Activated B cell treated with CpG ODN at 0.5 μM for 24 hours (primary cell): Measurements from ENCODE around the gene SLC25A19. TPM values are rescaled to one million over a fixed set of nuclear protein-coding genes. Genes with fewer than 3 reads are reported as not detected.

Source experiments
- ATAC-seq: fragments of 200-7000 bp; cut with Tn5 transposase; one replicate; pipeline ENCODE4 v1.10.0; 2021; ENCODE audit warnings: low read depth, mild to moderate bottlenecking, moderate library complexity
- CTCF ChIA-PET: fragments of 350-600 bp; sonication (Branson Sonifier 250); formaldehyde crosslinking; loops from one replicate; lab custom pipeline; 2021; ENCODE audit warnings: antibody characterized with exemption; lab: Charles Lee
- POLR2A ChIA-PET: fragments of 350-600 bp; sonication (Branson Sonifier 250); formaldehyde crosslinking; loops from one replicate; lab custom pipeline; 2021; ENCODE audit warnings: antibody characterized with exemption; lab: Charles Lee
- DNase-seq: peaks from one replicate; pipeline ENCODE4 v3.0.0; 2022
- H3K27ac Mint-ChIP-seq: one replicate; pipeline ENCODE4 v1.8.0; 2020; ENCODE audit warnings: mixed read lengths
- H3K27me3 Mint-ChIP-seq: one replicate; pipeline ENCODE4 v1.8.0; 2021; ENCODE audit warnings: mixed read lengths
- H3K36me3 Mint-ChIP-seq: one replicate; pipeline ENCODE4 v1.8.0; 2021; ENCODE audit warnings: low read depth, mixed read lengths
- H3K4me1 Mint-ChIP-seq: one replicate; pipeline ENCODE4 v1.8.0; 2021; ENCODE audit warnings: mixed read lengths
- H3K4me3 Mint-ChIP-seq: one replicate; pipeline ENCODE4 v1.8.0; 2020; ENCODE audit warnings: mild to moderate bottlenecking, mixed read lengths
- H3K9me3 Mint-ChIP-seq: one replicate; pipeline ENCODE4 v1.8.0; 2020; ENCODE audit warnings: mixed read lengths
- intact Hi-C: fragments of 100-400 bp; cut with micrococcal nuclease; formaldehyde crosslinking; loops from one replicate; pipeline ENCODE4 v1.15.1; 2024
- total RNA-seq: library from RNA; stranded (reverse); gene quantifications from 2 replicates; pipeline ENCODE4 v1.2.3, GENCODE V29; 2022
- TF ChIP-seq, protein P1 (sequence below): fragments of 200-600 bp; IDR thresholded peaks from one replicate; pipeline ENCODE4 v1.8.0; 2022; ENCODE audit warnings: antibody characterized with exemption, mild to moderate bottlenecking

The SLC25A19 gene
- total RNA-seq, 1 donor from 2014 or later = 96.7 TPM

DNA sequence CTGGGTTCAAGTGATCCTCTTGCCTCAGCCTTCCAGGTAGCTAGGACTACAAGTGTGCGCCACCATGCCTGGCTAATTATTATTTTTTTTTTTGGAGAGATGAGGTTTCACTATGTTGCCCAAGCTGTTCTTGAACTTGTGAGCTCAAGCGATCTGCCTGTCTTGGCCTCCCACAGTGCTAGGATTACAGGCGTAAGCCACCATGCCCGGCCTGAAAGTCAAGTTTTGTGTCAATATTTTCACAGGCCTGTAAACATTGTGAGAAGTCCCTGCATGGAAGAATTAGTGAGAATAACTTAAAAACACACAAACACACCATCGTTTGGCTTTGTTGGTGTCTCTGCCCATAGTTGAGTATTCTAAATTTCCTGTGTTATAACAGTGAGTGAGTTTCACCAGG is 61.5 kb downstream of the SLC25A19 start:
- Mint-ChIP-seq H3K4me1 (no peaks in the 10 kb centered on the region), H3K27ac (no peak overlapping the region), H3K9me3 (no peaks in the 10 kb centered on the region), H3K36me3 (peaks cover 83% of the 10 kb centered on the region), H3K27me3 (no peaks in the 10 kb centered on the region), H3K4me3 (no peak overlapping the region)
- no peak for DNase-seq
- intact Hi-C loops = no loop called here
- POLR2A ChIA-PET = no interaction called here
- ATAC-seq = no peak
- CTCF ChIA-PET = no interaction called here
- TF ChIP-seq, protein P1, sequence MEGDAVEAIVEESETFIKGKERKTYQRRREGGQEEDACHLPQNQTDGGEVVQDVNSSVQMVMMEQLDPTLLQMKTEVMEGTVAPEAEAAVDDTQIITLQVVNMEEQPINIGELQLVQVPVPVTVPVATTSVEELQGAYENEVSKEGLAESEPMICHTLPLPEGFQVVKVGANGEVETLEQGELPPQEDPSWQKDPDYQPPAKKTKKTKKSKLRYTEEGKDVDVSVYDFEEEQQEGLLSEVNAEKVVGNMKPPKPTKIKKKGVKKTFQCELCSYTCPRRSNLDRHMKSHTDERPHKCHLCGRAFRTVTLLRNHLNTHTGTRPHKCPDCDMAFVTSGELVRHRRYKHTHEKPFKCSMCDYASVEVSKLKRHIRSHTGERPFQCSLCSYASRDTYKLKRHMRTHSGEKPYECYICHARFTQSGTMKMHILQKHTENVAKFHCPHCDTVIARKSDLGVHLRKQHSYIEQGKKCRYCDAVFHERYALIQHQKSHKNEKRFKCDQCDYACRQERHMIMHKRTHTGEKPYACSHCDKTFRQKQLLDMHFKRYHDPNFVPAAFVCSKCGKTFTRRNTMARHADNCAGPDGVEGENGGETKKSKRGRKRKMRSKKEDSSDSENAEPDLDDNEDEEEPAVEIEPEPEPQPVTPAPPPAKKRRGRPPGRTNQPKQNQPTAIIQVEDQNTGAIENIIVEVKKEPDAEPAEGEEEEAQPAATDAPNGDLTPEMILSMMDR = no peak

DNA sequence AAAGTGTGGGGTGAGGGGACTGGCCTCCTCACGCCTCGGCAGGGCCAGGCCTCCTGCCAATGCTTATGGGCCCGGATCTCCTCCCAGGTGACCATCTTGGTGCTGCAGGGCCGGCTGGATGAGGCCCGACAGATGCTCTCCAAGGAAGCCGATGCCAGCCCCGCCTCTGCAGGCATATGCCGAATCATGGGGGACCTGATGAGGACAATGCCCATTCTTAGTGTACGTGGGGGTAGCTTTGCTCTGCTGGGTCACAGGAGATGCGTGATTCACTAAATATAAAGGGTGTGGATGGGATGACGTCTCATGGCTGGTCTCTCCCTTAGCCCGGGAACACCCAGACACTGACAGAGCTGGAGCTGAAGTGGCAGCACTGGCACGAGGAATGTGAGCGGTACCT is 64.2 kb downstream of the SLC25A19 start:
- no peaks in the 10 kb centered on the region for H3K4me1 Mint-ChIP-seq
- H3K27ac Mint-ChIP-seq = no peak overlapping the region
- TF ChIP-seq, protein P1 = no peak
- ATAC-seq (no peak), DNase-seq (no peak)
- H3K27me3 Mint-ChIP-seq = no peaks in the 10 kb centered on the region
- peaks cover 68% of the 10 kb centered on the region for H3K36me3 Mint-ChIP-seq
- ChIA-PET POLR2A (no interaction called here), CTCF (interaction anchor here (1.3 kb wide), 1 partner anchor 187 kb away, joined by 3 read pairs; no protein-coding TSS in a partner anchor)
- intact Hi-C loops = no loop called here
- no peak overlapping the region for H3K4me3 Mint-ChIP-seq
- H3K9me3 Mint-ChIP-seq = no peaks in the 10 kb centered on the region

Other genes starting within 250 kb of the SLC25A19 start
- gene ATP5PD, start 242.5 kb downstream of the SLC25A19 start, total RNA-seq = 158 and 181 TPM in 2 replicates
- gene KCTD2, start 242.2 kb downstream of the SLC25A19 start, total RNA-seq = 19.5 and 20.2 TPM in 2 replicates
- 4.9 and 5.7 TPM in 2 replicates for gene SLC16A5, start 201.5 kb downstream of the SLC25A19 start, total RNA-seq
- gene ARMC7, start 179.5 kb downstream of the SLC25A19 start, total RNA-seq = 11.8 and 15.4 TPM in 2 replicates
- gene NT5C, start 157.7 kb downstream of the SLC25A19 start, total RNA-seq = 95.0 and 98.2 TPM in 2 replicates
- 70.5 and 72.9 TPM in 2 replicates for gene JPT1, start 134.9 kb downstream of the SLC25A19 start, total RNA-seq
- 365 and 394 TPM in 2 replicates for gene SUMO2, start 106.5 kb downstream of the SLC25A19 start, total RNA-seq
- 103 and 107 TPM in 2 replicates for gene NUP85, start 83.8 kb downstream of the SLC25A19 start, total RNA-seq
- 116 and 119 TPM in 2 replicates for gene GGA3, start 27.8 kb downstream of the SLC25A19 start, total RNA-seq
- gene MRPS7, start 27.6 kb downstream of the SLC25A19 start, total RNA-seq = 67.6 and 71.3 TPM in 2 replicates
- gene MIF4GD, start 18.2 kb downstream of the SLC25A19 start, total RNA-seq = 50.8 and 55.2 TPM in 2 replicates
- 307 and 320 TPM in 2 replicates for gene GRB2, start 116.2 kb upstream of the SLC25A19 start, total RNA-seq
- 80.3 and 86.6 TPM in 2 replicates for gene TMEM94, start 167.2 kb upstream of the SLC25A19 start, total RNA-seq
- 1.2 and 1.4 TPM in 2 replicates for gene CASKIN2, start 226.1 kb upstream of the SLC25A19 start, total RNA-seq
- gene TSEN54, start 227.1 kb upstream of the SLC25A19 start, total RNA-seq = 21.0 and 24.9 TPM in 2 replicates
- gene LLGL2, start 236.3 kb upstream of the SLC25A19 start, total RNA-seq = 27.5 and 29.9 TPM in 2 replicates